DMS79 treated with DMSO at 0.1 percent for 48 hours (cell line): ENCODE measurements around the gene LDAH.

Experiments used
- DNase-seq: peaks from one replicate; lab custom pipeline; 2025; lab: John Stamatoyannopoulos, UW

The LDAH gene

DNA sequence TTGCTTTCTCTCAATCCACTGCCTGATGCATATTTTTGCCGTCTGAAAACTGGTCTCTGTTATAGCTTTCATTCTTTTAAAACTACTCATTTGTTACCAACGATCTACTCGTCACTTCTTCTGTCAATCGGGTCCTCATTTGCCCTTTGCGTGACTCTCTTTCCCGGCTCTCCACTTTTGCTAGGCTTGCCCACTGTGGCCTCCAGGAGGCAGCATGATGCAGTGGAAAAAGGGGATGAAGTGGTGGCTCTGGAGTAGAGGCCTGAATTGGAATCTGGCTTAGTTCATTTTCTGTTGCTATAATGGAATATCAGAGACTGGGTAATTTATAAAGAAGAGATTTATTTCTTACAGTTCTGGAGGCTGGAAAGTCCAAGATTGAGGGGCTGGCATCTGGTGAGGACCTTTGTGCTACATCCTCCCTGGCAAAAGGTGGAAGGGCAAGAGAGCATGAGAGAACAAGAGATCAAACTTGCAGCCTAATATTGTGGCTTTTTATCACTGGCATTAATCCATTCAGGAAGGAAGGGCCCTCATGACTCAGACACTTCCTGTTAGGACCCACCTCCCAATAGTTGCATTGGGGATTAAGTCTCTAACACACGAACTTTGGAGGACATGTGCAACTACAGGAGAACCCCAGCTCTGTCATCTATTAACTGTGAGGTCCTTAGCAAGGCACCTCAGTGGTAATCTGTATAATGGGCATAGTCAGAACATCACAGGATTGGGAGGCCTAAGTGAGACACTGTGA, 140.6 kb downstream of the LDAH start:
- no peak for DNase-seq

DNA sequence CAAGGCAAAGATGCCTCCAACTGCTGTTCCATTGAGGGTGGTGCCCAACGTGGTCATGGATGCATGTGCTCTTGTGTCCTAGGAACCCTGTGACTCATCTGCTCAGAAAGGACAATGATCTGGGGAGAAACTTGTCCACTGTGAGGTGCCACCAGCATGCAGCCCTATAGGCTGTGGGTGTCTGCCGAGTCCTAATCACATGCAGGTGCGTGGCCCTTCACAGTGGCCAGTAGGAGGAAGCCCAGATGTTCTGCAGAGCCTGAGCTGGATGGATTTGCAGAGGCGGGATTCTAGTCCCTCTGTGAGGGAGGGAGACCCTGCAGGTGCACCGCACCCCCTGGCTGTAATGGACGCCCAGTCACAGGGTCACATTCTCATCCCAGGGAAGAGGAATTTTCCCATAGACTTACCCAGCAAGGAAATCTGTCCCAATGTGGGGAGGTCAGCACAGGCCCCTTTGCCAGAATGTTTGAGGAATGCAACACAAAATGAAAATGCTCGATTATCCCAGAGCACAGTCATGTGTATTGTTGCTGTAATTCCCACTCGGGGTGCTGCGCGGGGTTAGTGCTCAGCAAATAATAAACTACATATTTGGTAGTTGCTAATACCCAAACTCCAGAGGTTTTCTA, 142.0 kb downstream of the LDAH start:
- DNase-seq: no peak

DNA sequence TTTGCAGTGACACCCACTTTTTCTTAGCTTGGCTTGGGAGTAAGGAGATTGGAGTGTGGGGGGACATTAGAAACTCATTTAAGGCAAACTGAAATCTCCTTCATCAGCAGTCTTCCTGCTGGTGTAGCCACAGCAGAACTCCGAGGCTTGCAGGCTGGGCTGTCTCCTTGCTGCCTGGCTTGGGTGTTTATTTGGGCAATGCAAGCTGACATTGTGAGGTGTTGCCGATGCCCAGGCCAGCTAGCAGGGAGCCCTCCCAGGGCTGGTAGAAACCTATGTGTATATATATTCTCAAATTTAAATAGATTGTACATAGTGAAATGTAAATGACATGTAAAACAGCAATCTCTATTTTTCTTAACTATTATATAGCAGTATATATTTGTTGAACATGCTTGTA, 144.1 kb downstream of the LDAH start:
- DNase-seq: no peak

DNA sequence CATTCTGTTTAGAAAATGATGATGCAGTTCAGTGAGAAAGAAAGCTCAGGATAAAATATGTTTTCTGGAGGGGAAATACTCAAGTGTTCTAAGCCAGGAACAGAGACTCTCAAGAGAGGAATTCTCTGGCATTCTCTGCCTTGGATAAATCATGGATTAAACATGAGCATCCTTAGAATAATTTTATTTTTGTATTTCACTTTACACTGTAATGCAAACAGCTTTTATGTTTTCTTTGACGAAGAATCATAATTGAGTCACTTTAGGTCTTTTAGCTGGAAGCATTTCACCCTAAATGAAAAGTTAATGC, 144.9 kb downstream of the LDAH start:
- DNase-seq: no peak

DNA sequence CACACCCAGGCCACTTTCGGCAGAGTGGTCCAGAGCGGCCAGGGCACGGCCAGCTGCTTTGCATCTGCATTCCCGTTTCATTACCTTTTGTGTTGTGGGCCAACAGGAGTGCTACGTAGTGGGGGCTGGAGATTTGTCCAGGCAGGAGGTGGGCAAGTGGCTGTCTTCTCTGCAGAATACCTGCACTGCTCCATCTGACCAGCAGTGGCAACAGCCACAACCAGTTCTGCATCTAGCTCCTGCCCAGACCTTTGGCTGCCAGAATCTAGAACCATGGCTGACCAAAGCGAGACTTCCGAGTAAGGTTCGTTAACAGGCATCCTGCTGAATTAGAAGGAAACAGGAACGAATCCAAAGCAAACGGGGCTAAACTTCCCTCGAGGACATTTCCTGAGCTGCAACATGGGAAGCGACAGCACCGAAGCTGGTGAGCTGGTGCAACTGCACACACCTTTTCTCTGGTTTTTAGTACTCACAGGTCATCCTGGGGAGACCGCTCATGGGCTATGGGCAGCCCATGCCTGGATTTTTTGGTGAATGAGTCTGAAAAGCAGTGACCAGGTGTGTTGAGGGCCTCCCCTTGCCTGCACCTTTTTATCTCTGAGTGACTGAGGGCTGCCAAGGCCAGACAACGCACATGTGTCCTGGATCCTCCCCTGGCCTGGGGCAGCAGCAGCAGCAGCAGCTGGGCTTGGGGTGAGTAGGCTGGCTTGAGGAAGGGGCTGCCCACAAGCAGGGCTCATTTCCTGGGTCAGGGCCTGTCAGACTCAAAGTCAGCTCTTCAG, 145.4 kb downstream of the LDAH start:
- DNase-seq: no peak

DNA sequence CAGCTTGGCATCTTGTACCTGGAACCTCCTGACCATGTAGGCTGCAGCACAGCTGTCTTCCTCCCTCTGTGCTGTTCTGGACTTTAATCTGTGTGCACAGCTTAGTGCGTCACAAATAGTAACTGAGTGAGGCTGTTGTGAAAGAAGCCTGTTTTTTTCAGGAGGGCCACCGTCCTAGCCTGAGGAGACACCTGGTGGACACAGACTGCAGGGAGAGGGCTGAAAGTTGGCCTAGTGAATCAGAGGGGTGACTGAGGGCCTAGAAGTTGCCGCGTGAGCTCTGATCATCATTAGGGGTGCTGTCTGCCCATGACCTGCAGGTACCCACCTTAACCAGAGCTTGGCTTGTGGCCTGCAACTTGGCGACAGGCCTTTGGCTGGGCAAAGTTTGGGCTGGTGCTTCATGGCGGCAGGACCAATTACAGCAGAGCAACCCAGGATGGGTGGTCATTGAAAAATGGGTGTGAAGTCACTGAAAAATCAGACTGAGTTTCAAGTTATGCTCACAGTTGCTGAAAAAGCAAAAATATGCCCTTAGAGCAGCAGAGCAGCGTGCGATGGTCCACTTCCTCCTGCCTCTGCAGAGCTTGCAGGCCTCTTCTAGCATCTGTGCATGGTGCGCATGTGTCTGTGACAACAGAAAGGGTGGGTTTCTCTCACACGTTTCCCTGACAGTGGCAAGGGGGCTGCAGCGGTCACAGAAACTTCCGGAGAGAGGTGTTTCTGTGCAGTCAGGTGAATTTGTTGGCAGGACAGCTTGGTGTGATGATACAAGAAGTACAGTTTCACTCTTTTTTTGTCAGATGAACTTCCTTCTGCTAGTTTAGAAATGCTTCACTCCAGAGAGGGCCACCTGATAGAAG, 146.3 kb downstream of the LDAH start:
- DNase-seq: no peak

DNA sequence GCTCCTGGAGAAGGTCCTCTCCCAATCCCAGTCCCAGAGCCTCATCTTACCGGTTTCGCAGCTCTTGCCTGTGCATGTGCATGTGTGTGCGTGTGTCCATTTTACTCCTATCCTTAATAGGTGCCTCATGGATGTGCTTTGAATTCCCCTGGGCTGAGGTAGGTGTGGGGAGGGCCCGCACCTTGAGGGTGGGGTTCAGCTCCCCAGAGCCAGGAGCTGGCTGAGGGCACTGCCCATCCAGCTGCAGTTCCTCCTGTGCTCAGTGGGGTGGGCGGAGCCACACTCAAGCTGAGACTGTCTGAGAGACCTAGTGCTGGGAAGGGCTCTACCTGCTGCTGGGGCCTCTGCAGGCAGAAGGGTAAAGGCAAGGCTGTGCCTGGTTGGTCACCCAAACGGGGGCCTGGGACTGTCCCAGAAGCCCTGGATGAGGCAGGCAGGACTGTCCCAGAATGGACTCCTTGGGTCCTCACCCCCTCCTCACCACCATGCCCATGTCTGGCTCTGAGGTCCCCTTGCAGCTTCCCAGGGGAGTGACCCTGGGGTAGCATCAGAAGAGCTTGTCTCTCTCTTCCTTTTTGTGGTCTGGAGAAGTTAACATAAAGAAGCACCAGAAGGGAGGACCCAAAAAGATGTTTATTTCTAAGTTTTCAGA, 147.1 kb downstream of the LDAH start:
- no peak for DNase-seq

DNA sequence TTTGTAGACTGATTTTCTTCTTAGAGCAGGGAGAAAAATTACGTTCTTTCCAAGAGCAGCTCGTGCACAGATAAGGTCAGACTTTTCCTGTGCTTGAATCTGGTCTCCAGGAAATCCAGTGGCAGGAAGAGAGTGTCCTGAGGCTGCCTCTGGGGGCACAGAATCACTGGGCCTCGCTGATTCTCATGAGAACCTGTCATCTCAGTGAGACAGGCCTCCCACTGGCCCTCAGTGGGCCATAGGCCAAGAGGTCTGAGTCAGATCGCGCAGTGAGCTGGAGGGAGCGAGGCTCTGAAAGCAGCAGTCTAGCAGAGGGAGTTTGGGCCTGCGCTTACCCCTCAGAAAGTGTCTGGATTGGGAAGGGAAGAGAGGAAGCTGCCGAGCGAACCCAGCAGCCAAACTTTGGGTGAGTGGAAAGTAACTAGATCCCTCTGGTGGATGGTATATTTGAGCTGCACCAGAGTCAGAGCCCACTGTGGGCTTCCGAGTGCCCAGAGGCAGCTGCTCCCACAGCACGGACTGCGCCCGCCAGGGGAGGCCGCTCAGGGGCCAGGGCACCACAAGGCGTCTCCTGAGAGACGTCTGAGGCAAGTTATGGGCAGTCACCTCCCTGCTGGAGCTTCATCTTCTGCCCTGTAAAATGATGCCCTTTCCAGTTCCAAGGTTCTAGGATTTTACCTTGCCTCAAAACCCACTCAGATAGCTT, 147.8 kb downstream of the LDAH start:
- no peak for DNase-seq

DNA sequence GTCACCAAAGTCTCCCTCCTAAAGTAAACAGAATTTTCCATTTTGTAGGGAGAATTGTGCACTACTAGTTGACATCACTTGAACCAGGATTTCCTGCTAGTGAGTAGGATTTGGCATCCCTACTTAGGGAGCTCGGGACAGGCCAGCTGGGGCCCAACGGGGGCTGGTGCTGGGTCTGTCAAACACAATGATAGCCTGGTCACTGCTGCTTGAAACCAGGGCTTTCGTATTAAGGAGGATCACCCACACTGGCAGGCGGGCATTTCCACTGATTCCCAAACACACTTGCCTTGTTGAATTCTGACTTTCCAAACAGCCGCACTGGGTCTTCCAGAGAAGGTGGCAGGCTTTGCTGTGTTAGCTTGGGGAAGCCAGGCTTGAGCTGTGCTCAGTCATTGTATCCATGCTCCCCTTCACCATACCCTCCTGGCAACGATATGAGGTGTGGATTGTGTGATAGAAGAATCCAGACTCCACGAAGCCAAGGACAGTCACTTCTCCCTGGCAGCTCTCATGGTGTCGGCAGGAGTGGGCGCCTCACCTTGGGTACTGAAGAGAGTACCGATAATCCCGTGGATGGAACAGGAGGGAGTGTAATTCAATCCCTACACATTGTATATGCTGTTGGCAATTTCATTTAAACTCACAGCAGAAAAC, 148.5 kb downstream of the LDAH start:
- no peak for DNase-seq

DNA sequence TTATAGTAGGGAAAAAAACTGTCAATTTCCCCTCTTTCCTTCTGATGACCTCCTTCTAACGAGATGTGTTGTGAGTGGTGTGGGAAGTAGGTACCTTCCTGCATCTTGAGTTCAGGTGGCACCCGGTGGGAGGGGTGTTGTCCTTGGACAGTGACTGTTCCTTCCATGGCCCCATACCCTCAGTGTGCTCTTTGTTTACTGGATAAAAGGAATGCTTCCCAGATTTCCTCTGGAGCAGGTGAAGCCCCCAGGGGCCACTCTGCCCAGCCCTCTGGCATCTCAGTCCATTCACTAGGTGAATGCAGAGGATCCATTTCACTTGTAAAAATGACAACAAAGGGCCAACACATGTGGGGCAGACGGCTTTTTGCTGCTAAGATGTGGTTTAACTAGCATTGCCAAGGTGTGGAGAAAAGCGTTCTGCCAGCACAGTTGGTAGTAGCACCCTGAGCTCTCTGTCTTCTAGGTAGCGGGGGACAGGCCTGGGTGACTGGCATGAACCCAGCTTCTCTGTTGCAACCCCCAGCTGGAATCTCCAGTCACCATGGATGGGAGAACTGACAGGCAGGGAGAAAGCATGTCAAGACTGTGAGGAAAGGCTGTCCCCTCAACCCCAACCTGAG, 149.1 kb downstream of the LDAH start:
- DNase-seq: no peak

DNA sequence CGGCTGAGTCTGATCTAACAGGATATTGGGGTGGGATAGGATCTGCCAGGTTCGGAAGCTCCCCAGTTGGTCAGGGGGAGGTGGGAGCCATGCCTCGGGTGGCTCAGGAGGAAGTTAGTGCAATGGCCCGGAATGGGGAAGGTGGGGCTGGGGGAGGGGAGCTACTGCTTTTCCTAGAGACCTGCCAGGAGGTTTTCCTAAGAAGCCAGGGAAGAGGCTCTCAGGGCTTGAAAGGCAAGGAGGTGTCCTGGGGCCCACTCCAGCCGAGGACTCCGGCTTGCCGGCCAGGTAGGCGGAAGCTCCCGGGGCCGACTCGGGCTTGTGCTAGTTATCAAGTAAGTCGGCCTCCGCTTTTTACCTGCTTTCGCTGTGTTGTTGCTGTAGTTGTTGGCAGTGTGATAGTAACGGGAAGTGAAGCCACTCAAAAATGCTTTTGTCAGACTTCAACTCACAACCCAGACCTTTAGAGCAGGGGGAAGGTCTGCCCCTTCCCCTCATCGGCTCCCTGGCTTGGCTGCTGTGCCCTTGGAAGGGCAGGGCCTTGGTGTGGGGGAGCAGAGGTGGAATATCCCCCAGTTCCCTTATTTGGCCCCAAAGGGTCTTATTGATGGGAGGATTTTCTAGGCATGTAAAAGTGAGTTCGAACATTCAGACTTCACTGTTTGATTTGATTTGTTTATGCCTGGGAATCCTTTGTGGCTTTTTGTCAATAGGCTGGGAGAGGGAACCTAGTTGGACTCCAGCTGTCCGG, 150.5 kb downstream of the LDAH start:
- DNase-seq: no peak

DNA sequence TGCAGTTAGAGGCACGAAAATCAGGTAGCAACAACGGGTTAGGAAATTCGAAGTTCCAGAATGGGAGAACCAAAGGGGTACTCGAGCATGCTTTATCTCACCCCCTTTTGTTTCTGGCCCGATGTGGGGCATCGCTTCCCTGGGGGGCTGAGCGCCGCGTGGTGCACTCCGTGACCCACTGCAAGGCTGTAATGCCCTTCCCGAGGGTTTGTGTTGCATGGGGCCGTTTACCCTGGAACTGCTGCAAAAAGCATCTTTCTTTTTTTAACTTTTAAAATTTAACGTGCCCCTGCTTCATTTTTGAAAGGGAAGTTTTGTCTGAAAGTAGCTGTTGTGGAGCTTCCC, 151.2 kb downstream of the LDAH start:
- DNase-seq: no peak

DNA sequence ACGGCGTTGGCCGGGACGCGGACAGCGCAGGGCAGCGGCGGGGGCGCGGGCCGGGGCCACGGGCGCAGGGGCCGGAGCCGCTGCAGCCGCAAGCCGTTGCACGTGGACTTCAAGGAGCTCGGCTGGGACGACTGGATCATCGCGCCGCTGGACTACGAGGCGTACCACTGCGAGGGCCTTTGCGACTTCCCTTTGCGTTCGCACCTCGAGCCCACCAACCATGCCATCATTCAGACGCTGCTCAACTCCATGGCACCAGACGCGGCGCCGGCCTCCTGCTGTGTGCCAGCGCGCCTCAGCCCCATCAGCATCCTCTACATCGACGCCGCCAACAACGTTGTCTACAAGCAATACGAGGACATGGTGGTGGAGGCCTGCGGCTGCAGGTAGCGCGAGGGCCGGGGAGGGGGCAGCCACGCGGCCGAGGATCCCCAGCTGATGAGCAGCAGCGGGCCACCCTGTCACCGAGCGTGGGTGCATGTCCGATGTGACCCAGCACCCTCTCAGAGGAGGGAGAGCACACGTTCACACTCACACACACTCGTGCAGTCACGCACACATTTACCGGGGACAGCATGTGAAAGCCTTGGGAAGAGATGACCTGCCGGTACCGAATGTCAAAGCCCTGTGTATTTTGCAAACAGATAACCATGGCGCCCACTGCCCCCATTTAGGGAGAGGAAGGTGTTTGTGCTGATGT, 151.7 kb downstream of the LDAH start:
- no peak for DNase-seq

DNA sequence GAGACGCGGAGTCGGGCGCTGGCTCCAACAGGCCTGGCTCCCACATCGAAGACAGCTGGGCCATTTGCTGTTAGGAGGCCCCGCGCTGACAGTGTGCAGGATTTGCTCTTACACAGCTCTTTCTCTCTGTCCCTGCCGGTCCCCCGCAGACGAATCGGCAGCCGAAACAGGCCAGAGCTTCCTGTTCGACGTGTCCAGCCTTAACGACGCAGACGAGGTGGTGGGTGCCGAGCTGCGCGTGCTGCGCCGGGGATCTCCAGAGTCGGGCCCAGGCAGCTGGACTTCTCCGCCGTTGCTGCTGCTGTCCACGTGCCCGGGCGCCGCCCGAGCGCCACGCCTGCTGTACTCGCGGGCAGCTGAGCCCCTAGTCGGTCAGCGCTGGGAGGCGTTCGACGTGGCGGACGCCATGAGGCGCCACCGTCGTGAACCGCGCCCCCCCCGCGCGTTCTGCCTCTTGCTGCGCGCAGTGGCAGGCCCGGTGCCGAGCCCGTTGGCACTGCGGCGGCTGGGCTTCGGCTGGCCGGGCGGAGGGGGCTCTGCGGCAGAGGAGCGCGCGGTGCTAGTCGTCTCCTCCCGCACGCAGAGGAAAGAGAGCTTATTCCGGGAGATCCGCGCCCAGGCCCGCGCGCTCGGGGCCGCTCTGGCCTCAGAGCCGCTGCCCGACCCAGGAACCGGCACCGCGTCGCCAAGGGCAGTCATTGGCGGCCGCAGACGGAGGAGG, 152.4 kb downstream of the LDAH start:
- DNase-seq: no peak

DNA sequence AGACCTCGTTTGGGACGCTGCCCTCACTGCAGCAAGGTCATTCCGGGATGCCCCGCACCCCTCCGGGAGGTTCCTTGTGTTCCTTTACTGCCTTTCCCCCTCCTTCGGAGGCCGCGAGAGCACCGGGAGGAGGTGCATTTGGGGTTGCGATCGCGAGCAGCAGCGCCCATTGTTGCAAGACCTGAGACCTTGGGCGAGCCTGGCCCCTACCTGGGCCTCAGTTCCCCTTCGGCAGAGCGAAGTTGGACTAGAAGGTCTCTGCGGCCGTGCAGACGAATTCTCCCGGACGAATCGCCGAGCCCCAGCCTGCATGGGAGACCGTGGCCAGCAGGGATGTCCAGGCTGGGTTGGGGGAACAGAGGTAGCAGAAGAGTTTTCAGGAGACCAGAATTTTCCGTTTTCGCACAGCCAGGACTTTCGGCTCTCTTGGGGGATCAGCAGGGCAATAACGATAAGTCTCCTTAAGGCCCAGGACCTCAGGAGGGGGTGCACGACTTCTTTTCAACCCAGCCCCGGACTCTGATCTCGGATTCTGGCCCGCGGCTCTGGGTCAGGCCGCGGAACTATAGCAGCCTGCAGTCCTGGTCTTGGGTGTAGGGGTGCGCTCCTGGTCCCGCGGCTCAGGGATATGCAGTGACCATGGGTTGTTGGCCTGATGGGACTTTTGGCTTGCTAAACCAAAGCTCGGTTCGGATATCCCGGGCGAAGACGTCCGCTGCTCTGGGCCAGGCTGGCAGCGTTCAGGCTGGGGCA, 153.2 kb downstream of the LDAH start:
- DNase-seq: no peak

DNA sequence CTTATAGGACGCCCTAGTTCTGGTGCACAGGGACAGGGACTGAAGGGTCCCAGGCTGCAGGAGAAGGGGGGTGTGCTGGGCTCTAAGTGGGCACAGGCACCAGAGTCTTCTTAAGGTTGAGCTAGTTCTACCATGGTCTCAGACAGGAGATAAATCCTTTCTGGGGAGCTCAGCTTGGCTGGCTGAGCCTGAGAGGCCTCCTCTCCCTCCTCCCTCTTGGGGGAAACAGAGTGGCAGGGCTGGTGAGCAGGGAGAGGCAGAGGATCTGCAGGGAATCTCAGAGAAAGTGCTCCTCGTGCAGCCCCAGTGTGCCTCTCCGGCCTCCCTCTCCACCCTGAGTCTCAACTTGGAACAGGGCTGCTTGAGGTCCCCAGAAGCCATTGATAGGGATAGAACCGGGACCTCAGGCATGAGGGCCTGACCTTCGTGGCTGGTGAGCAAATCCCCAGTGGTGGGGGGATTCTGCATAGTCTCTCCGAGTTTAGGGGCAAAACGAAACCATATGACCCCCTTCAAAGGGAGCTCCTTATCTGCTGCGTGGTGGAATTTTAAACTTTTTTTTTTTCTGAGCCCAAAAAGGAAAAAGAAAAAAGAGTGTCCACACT, 153.9 kb downstream of the LDAH start:
- DNase-seq: no peak

DNA sequence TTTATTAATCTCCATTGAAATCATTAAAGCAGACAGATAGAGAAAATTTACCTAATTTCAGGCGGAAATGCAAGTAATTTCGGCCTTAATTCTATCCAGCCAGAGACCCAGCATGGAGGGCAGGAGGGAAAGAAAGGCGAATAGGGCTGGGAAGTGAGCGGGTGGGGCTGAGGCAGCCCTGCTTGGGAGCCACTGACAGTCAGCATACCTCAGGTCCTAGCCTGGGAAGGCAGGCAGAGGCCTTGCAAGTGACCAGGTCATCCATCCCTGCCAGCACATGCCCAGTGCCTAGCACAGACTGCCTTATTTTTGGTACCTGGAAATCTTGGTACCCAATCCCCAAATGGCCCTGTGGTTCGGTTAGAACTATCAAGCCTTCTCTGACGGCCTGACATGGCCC, 154.4 kb downstream of the LDAH start:
- no peak for DNase-seq
